ENCODE data around the gene HSFX1.
A peak's percentile ranks its signal among the peaks of the same experiment; 100 is the strongest.

HSFX1 gene

GRCh38 chrX:149804102-149804501 lies 30.2 kb downstream of the HSFX1 start:
- no peak for DNase-seq (ENCODE audit: low read depth)

- no peak for DNase-seq (ENCODE audit: low read depth)
These were observed 34.0 kb downstream of the HSFX1 start for GRCh38 chrX:149807747-149808458.

- no peak for DNase-seq (ENCODE audit: low read depth)
These were observed 44.8 kb downstream of the HSFX1 start for GRCh38 chrX:149818652-149819051.

- no peak for DNase-seq (ENCODE audit: low read depth)
These were observed 45.5 kb downstream of the HSFX1 start for GRCh38 chrX:149819371-149819770.

GRCh38 chrX:149825424-149825823 lies 51.6 kb downstream of the HSFX1 start:
- DNase-seq (ENCODE audit: low read depth) = peak; percentile 1
